Cardiac septum (tissue), 1 donor: ENCODE results near the gene IRX5. TPM values are rescaled to one million over a fixed set of nuclear protein-coding genes. Genes with fewer than 3 reads are reported as not detected.

Experiments used
- DNase-seq: peaks from one replicate; pipeline ENCODE4 v3.0.0-alpha.2; 2020; ENCODE audit warnings: low spot score
- intact Hi-C: fragments of 100-400 bp; cut with DNase I; formaldehyde crosslinking; loops from one replicate; pipeline ENCODE4 v1.14.0; 2022
- total RNA-seq: library from RNA; stranded (reverse); fragmentation: NEBNext Ultra II Directional; extraction: Animal tissue kit (Norgen Biotek cat#: 25700); gene quantifications from one replicate; pipeline ENCODE4 v1.2.1, GENCODE V29; 2021
- donor health status: DM: no; HTN: no; CAD: no.

IRX5 gene
- total RNA-seq, 1 donor from 2014 or later, result 15.4 TPM

DNA sequence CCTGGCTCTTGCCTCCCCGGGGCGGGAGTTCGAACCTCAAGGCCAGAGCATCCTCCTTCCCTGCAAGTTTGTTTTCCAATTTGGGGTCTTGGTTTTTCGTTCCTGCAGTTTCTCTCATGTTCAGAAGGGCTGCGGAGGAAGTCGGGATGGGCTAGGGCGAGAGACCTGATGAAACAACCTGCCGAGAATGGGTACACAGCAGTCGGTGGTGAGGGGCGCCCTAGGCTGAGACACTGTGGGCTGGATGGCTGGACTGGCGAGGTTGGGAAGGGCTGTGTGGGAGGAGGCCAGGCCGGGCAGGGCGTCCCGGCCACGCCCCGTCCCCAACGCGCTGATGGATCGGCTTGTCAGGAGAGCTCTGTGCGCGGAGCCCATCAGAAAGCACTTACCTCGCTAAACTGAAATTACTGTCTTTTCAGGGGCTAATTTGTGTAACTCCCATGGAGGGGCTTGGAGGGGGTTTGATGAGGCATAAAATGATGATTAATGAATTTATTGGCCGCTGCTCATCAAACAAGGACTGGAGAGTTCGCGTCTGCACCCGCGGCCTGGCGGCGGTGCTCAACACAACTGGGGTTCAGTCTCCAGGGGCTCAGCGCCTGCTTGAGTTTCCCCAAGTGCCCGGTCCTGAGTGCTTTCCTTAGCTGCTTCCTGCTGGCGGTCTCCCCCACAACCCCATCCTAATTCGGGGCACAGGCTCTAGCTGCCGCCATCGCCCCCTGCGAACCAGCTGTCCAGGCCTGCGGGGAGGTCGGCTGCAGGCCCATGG is 9.0 kb downstream of the IRX5 start:
- intact Hi-C loops, result loop anchor here (5.0 to 10.0 kb wide), 3 partner anchors 307 to 745 kb away; no protein-coding TSS in a partner anchor
- no peak for DNase-seq

- no peak for DNase-seq
- intact Hi-C loops, result no loop called here
Measured at GRCh38 chr16:54940279-54940604, 9.6 kb downstream of the IRX5 start.

GRCh38 chr16:54942353-54942943 is 11.8 kb downstream of the IRX5 start:
- intact Hi-C loops, result no loop called here
- DNase-seq, result no peak

GRCh38 chr16:54944002-54944401 is 13.3 kb downstream of the IRX5 start:
- intact Hi-C loops, result no loop called here
- DNase-seq, result no peak

DNA sequence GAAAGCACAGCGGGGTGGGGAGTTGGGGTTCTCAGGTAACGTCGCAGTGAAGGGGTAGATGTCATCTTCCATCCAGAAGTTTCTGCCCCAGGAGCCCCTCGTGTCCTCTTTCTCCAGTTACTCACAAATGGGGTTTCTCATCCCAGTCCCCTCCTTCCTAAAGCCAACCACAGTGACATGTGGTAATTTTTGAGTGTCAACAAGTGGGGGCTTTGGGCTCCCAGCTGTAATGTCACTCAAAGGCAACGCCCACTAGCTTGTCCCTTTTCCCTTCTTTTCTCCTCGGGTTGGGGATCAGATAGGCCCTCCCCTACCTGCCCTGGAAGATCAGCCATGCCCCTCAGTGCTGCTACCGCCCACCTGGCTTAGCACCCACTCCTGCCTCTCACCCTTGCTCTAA is 14.4 kb downstream of the IRX5 start:
- DNase-seq, result no peak
- intact Hi-C loops, result no loop called here

- intact Hi-C loops, result no loop called here
- no peak for DNase-seq
Measured at GRCh38 chr16:54946909-54947308, 16.2 kb downstream of the IRX5 start.

- intact Hi-C loops, result no loop called here
- DNase-seq, result no peak
Measured at GRCh38 chr16:54947616-54948015, 17.0 kb downstream of the IRX5 start.

DNA sequence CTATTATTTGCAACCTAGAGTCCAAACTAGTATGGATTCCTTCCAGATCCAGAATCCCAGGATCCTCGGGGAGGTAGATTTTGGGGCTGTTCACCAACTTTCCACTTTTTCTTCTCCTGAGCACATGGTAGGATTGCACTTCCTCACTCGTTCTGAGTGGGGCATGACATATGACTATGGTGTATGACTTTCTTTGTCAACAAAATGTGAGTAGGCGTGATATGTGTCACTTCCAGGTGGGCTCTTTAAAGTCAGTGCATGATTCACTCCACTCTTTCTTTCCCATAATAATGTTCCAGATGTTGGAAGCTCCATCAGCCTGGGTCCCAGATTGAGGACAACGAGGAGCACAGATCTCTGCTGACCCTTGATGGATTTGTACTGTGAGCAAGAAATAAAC is 21.5 kb downstream of the IRX5 start:
- DNase-seq, result no peak
- intact Hi-C loops, result no loop called here

- intact Hi-C loops, result no loop called here
- no peak for DNase-seq
Measured at GRCh38 chr16:54953461-54953860, 22.8 kb downstream of the IRX5 start.

DNA sequence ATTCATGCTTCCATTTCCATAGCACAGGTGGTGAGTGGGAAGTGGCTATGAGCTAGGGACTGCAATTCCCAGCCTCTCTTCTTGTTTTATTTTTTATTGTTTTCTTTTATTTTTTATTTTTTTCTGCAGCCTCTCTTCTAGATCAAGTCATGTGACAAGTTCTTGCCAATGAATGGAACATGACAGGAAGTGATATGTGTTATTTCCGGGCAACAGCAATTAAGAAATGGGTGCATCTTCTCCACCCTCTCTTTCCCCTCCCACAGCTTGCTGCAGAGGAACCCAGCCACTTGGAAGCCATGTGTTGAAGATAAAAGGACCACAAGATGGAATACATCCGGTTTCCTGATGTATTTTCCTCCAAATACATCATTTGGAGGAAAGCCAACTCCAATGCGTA is 23.6 kb downstream of the IRX5 start:
- no peak for DNase-seq
- intact Hi-C loops, result no loop called here

DNA sequence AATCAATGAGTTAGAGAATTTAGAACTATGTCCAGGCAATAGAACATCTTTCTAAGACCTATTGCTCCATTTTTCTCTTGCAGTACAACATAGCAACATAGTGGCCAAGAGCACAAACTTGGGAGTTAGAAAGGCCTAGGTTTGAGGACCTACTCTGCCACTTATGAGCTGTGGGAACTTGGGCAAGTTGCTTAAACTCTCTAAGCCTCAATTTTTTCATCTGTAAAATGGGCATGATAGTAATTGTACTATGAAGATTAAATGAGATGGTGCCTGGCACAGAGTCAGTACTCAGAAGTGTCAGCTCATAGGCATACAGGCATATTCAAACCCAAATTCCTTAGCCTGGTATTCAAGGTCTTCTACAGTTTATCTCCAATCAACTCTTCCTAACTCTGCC is 25.1 kb downstream of the IRX5 start:
- DNase-seq, result no peak
- intact Hi-C loops, result no loop called here

GRCh38 chr16:54957403-54958166 is 26.9 kb downstream of the IRX5 start:
- intact Hi-C loops, result no loop called here
- no peak for DNase-seq

GRCh38 chr16:54962045-54962444 is 31.4 kb downstream of the IRX5 start:
- intact Hi-C loops, result no loop called here
- no peak for DNase-seq

DNA sequence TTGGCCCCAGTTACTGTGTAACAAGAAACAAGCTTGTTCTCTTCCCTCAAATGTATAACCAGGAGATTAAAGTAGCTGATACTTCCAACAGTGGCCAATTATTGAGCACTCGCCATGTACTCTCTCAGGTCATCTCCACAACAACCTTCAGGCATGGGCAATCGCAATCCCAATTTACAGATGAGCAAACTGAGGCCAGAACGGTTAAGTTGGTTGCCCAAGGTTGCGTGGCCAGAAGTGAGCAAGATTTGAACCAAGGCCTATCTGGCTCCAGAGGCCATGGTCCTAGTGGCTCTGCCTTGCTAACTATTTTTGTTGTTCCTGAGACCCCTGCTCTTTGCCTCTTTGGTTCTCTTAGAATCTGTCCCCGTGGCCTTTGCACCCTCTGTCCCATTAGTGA is 33.6 kb downstream of the IRX5 start:
- intact Hi-C loops, result no loop called here
- no peak for DNase-seq

DNA sequence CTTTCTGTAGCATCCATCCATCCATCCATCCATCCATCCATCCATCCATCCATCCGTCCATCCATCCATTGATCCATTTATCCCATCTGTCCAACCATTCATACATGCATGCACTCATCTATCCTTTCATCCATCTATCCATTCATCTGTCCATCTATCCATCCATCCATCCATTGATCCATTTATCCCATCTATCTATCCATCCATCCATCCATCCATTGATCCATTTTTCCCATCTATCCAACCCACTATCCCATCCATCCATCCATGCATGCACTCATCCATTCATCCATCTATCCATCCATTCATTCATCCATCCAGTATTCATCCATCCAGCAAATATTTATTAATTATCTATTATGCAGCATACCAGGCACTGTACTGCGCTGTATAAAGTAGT is 34.8 kb downstream of the IRX5 start:
- intact Hi-C loops, result no loop called here
- DNase-seq, result no peak

- DNase-seq, result no peak
- intact Hi-C loops, result no loop called here
Measured at GRCh38 chr16:54968011-54968410, 37.3 kb downstream of the IRX5 start.

- intact Hi-C loops, result no loop called here
- DNase-seq, result no peak
Measured at GRCh38 chr16:54968784-54969183, 38.1 kb downstream of the IRX5 start.

- no peak for DNase-seq
- intact Hi-C loops, result no loop called here
Measured at GRCh38 chr16:54970016-54970415, 39.4 kb downstream of the IRX5 start.

DNA sequence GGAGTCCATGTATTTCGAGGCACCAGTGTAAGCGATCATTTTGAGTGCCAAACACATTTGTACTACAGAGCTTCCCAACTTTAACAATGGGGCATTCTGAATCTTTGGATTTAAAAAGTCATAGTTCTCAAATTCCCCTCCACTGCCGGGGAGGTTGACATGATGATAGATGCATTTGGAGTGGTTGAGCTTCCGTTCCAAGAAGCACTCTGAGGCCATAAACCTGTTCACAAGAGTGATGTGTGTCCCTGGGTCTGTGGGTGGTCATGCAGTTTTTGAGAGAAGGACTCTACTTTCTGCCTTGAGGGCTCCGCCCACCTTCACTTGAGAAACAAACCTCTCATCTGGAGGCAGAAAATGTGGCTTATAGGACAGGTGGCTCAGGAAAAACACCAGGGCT is 43.7 kb downstream of the IRX5 start:
- no peak for DNase-seq
- intact Hi-C loops, result no loop called here

- DNase-seq, result peak; percentile 10
- intact Hi-C loops, result no loop called here
Measured at GRCh38 chr16:54976651-54977200, 46.1 kb downstream of the IRX5 start.

GRCh38 chr16:54977211-54977610 is 46.5 kb downstream of the IRX5 start:
- intact Hi-C loops, result no loop called here
- no peak for DNase-seq
